GM18507 (cell line): ENCODE data around the gene ADAMTS4.
A peak's percentile ranks its signal among the peaks of the same experiment; 100 is the strongest.
"Not testable (repeated sequence)": the region's sequence is repeated elsewhere in the genome, so short reads cannot be mapped to it uniquely, and the experiment has no call there.

ENCODE experiments used
- DNase-seq: peaks from one replicate; pipeline ENCODE4 v3.0.0; 2011; ENCODE audit warnings: low read depth; ENCODE audit not compliant: insufficient read length; ENCODE audit errors: extremely low spot score
- FAIRE-seq: peaks from 2 replicates; lab custom pipeline; 2011; peaks lifted over from hg19 to GRCh38; lab: Jason Lieb, UNC

The ADAMTS4 gene

DNA sequence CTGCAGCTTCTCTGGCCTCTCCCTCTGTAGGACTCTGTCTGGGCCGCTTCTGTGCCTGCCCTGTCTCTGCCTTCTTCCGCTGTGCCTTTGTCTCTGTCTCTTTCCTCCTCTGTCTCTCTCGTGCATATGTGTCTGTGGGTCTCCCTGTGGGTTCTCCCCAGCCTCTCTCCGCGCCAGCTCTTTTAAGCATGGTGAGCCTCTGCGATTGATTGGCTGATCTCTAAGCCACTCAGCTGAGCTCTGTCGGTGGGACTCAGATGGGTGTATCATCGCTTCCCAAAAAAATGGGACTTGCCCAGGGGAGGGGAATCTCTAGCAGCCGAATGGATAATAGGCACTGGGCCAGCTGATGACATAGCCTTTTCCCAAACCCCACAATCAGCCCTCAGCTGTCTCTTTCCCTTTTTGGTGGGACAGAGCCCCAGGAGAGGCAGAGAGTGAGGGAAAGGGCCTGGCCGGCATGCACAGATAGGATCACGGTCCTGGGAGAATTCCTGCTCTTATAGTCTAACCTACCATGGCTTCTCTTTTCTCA, at the start of gene ADAMTS4:
ADAMTS4 (minus strand) TSS at position 158 of the 535 bp plus-strand sequence. CDS start 427 bp downstream, outside the sequence.
- DNase-seq (no peak), FAIRE-seq (no peak)

DNA sequence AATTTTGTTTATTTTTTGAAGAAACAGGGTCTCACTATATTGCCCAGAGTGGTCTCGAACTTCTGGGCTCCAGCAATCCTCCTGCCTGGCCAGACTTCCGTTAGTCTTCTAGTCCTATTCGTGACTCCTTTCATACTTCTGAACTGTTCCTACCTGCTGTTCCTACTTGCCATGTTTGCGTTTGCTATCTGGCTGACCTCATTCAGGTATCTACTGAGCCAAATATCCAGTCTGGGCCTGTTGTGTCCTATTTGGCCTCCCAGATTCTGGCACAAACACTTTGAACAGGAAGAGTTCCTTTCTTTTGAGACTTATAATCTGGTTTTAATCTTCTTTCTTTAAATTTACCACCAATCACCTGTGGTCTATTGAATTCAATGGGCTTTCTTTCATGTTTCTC, 46.0 kb upstream of the ADAMTS4 start:
- DNase-seq (no peak), FAIRE-seq (no peak)

DNA sequence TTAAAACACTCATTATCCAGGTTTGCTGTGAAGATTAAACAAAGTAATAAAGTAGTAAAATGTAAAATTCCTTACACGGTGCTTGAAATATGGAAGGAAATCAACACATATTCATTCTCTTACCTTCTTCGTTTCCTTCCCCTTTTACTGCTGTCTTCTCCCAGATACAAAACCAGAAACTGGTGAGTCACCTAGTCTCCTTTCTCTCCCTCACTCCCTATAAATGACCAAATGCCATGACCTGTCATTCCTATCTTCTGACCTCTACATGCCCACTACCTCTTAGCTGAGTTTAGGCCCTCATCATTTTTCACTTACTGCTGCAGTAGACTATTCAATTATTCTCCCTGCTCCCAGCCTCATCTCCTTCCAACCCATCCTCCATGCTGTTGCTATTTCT, 43.5 kb upstream of the ADAMTS4 start:
- DNase-seq (no peak), FAIRE-seq (no peak)

DNA sequence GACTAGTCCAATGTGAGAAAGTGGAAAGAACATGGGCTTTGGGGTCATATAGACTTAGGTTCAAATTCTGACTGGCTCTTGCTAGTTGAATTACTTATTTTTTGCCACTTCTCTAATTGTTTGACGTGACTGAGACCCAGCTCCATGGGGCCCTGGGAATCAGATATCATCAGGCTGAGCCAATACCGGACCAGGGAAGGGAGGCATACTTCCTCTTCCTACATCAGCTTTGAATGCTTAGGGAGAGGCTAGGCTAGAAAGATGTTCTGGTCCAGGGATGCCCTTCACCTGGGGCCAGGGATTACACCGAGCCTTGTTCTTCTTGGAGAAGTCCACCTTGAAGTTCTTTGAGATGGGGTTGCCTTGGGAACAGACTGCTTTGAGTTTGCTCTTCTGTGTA, 42.8 kb upstream of the ADAMTS4 start:
- no peak for FAIRE-seq
- no peak for DNase-seq

DNA sequence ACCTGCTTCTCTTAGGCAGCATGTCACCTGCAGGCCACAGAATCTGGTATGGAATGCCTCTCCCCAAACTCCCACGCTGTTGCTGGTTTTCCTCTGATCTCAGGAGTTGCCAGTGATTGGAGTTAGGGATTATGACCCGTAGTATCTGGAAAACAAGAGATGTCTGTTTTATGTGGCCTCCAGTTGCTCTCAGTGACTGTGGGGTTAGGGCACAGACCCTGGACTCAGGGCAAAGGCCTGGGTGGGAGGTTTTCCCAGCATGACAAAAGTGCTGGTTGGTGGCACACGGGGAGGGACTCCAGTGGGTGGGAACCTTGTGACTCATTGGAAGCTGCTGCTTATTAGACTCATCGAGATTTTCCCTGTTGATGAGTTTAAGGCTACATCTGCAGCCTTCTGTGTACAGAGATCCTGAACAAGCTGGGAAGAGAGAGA, 39.2 kb upstream of the ADAMTS4 start, which contains the start of gene NR1I3:
NR1I3 (minus strand) TSS at position 165 of the 435 bp plus-strand sequence. CDS start 1,638 bp downstream, outside the sequence.
- no peak for DNase-seq
- FAIRE-seq, result no peak

GRCh38 chr1:161235957-161236775, 37.3 kb upstream of the ADAMTS4 start:
- FAIRE-seq, result no peak
- DNase-seq, result no peak

DNA sequence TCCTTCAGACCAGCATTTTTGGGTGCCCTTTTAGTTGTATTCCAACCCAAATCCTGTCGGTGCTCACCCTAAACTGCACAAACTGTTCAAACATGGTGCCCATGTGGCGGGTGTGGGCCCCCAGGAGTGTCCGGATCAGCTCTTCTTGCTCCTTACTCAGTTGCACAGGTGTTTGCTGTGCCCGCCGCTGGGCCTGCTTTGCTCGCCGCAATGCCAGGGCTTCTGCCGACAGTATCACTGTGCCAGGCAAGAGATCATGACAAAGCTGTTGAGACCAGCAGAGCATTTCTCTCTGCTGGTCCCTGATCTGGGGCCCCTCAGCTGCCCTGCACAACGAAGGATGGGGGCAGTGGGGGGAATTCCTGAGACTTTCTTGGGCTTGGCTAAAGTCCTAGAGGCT, 34.2 kb upstream of the ADAMTS4 start:
- no peak for DNase-seq
- FAIRE-seq, result no peak

- FAIRE-seq, result no peak
Observed at GRCh38 chr1:161230762-161231161, 31.9 kb upstream of the ADAMTS4 start.

GRCh38 chr1:161229896-161230295, 31.0 kb upstream of the ADAMTS4 start:
- FAIRE-seq, result no peak
- DNase-seq, result no peak

More at GRCh38 chr1:161230762-161231161, 31.9 kb upstream of the ADAMTS4 start:
- no peak for DNase-seq

DNA sequence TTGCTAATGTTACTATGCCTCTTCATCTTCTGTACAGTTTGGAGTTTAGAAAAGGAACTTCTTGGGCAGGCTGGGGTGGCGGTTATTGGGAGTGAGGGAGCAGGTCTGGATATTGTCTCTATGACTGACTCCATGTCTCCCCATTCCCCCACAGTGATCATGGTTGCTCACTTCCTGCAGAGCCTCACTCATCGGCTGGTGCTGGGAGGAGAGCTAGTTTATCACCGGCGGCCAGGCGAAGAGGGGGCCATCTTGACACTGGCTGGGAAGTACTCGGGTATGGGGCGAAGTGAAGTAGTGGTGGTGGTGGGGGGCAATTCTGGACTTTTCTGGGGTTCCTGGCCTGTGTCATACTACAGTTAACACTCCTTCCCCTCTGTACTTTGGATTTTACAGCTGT, 29.2 kb upstream of the ADAMTS4 start:
- no peak for DNase-seq
- no peak for FAIRE-seq

DNA sequence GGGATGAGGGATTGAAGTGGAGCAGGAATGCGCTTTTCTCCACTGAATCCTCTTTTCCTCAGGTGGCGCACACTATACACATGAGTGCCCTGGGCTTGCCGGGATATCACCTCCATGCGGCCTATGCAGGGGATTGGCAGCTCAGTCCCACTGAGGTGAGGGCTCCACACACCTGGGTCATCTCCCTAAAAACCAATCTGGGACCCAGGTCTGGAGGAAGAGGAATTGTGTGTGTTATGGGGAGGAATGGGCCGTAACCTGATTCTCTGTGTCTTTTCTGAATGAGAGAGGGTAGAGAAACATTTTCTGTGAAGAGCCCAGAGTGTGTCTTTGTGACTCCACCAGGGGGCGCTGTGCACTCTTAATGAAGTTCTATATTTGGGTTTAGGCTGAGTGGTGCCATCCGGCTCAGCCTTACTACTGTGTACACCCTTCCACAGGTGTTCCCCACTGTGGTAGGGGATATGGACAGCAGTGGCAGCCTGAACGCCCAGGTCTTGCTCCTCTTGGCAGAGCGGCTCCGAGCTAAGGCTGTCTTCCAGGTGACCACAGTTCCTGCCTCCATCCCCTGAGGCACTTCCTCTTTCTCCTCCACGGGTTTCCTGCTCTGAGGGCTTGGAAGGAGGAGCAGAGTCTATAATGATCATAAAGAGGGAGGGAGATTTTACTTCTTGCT, 28.5 kb upstream of the ADAMTS4 start:
- FAIRE-seq (peak; percentile 90), DNase-seq (peak; percentile 65)

- FAIRE-seq, result no peak
- DNase-seq, result no peak
Observed at GRCh38 chr1:161226759-161227158, 27.9 kb upstream of the ADAMTS4 start.

GRCh38 chr1:161226320-161226711, 27.5 kb upstream of the ADAMTS4 start:
- FAIRE-seq, result no peak
- DNase-seq, result no peak

- peak; percentile 87 for DNase-seq
- FAIRE-seq, result peak; percentile 99
Observed at GRCh38 chr1:161225534-161226319, 26.9 kb upstream of the ADAMTS4 start, which contains the start of gene TOMM40L. TSS of gene TOMM40L (plus strand) at chr1:161226060. CDS start at chr1:161226490, 430 bp downstream.

DNA sequence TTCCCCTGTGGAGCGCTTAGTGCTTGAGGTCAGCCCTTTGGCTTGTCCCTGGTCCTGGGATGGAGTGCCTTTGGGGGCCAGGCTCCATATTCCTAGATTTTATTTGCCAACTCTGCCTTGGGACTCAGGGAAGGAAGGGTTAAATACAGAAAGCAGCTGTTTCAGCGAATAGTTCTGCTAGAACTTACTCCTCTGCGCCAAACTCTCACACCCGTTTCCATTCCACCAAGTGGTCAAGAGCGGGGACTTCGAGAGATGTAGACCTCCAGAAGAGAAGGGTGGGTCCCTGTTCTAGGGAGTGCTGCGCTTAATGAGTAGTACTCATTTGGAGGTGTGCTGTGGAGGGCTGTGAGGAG, 26.3 kb upstream of the ADAMTS4 start:
- DNase-seq, result no peak
- FAIRE-seq, result no peak

GRCh38 chr1:161224695-161225087, 25.8 kb upstream of the ADAMTS4 start:
- FAIRE-seq, DNase-seq: not testable (repeated sequence)

DNA sequence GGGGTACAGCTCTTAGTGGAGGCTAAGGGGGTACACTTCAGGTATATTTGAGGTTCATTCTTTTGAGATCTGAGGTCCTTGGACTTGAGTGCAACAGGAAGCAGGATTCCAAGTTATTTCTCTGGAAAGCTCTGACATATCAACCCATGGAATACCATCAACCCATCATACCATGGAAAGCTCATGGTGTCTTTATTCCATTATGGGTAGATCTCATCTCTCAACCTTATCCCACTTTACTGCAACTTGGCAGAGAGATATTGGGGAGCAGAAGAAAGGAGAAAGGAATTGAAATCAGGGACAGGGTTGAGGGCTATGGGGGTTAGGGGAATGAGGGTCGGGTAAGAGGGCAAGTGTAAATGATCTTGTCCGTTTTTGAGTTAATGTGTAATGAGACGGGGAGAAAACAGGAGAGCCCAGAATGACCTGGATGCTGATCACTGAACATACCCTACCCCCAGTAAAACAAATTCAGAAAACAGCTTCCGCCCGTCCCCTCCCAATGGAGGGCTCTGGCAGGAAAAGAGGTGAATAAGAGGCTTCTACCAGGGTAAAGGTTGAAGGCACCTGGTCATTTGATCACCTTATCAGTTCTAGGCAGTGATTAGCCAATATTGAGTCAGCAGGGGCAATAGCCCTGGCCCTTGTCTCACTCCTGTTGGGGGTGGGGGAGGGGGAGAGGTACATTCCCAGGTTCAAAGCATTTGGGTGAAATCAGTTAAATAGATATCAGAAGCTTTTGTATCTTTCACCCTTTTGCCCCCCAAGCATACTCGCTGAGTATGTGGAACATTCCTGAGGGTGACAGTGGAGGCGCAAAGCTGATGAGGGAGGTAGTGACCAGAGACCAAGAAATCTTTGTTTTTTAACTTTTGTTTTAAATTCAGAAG, 25.2 kb upstream of the ADAMTS4 start:
- FAIRE-seq (no peak), DNase-seq (no peak)

DNA sequence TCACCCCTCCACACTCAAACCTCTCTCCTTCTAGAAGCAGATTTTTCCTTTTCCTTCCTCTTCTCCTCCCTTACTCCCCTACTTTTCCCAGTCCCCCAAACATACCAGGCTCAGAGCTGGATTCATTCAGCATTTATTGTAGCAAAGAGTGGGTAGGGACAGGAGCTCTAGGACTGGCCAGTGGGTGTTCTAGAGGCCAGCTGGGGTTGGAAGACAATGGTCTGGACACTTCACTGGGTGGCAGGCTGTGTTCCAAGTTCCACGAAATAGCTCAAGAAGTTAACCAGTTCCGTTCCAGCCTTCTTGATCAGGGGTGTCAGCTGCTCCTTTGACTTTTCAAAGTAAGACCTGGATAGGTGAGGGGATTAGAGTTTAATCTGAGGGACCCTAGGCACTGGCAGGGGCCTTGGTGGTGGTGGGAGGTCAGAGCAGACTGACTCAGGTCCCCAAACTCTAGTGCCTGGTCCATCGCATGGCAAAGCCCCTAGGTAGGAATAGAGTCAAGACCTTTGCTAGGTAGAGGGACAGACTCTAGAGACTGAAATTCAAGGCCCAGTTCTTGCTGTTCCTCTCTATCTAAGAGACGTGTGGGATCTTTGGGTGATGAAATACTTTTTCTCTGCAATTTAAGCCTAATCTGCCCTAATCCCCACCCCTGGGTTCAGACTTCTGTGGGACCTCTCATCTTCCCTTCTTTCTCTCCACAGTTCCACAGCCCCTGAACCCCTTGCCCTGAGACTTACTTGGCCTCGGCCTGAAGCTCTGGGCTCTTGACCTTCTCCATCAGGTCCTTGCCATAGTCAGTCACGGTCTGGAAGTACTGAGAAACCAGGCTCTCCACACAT, 23.5 kb upstream of the ADAMTS4 start:
- FAIRE-seq, result no peak
- no peak for DNase-seq
